Measurements from ENCODE around the gene MT1F. TPM values are rescaled to one million over a fixed set of nuclear protein-coding genes. Genes with fewer than 3 reads are reported as not detected.

MT1F gene
- total and polyA plus RNA-seq, 2 donors from 2014 or later, result 53.3 to 312 TPM

DNA sequence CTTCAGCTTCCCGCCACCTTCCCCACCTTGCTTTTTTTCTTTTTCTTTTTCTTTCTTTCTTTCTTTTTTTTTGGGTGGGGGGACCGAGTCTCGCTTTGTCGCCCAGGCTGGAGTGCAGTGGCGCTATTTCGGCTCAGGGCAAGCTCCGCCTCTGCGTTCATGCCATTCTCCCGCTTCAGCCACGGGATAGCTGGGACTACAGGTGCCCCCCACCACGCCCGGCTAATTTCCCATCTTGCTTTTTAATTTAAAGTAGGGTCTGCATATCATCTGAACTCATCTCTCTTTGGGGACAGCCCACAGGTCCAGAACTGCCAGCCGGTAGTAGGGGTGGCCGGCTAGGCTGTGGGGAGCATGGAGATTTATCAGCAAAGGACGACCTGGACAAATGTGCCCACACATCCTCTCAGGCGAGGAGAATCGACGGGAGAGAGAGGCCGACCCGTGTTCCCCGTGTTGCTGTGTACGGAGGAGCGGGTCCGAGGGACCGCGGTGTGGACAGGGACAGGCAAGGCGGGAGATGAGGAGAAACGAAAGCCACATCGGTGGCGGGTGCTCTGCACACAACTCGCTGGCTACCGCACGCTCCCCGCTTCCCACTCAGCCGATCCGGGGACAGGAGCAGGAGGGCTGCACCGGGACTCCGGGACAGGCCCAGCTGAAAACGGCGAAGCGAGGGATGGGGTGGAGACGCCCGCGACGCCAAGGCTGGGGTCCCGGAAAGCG lies 22.9 kb upstream of the MT1F start:
- Histone ChIP-seq H3K4me1 (ENCODE audit: control insufficient read depth in 2 of 3, insufficient read depth in 2 of 3, low read depth in 1 of 3, low read length in 3 of 3) (peaks cover 0 to 15% (median 0%) of the 10 kb centered on the region in 3 donors), H3K4me3 (ENCODE audit: low read length in 3 of 3) (no peak overlapping the region)

GRCh38 chr16:56635441-56635967 lies 22.3 kb upstream of the MT1F start:
- Histone ChIP-seq H3K4me1 (ENCODE audit: control insufficient read depth in 2 of 3, insufficient read depth in 2 of 3, low read depth in 1 of 3, low read length in 3 of 3) (peaks cover 0 to 15% (median 0%) of the 10 kb centered on the region in 3 donors), H3K4me3 (ENCODE audit: low read length in 3 of 3) (no peak overlapping the region), H3K27me3 (ENCODE audit: control insufficient read depth, insufficient read depth, low read length) (peaks cover 72% of the 10 kb centered on the region), H3K27ac (ENCODE audit: low read depth in 2 of 2, low read length in 2 of 2) (no peak overlapping the region), H3K9ac (ENCODE audit: low read length in 3 of 3) (no peak overlapping the region), H3K9me3 (ENCODE audit: control insufficient read depth in 2 of 3, insufficient read depth in 1 of 3, low read length in 3 of 3) (no peaks in the 10 kb centered on the region), H3K36me3 (ENCODE audit: control insufficient read depth in 2 of 3, insufficient read depth in 3 of 3, low read length in 3 of 3) (no peaks in the 10 kb centered on the region)
- no peak for DNase-seq
- intact Hi-C loops (cut with DNase I), result no loop called here
- FAIRE-seq, result no peak
- TF ChIP-seq, protein P1, sequence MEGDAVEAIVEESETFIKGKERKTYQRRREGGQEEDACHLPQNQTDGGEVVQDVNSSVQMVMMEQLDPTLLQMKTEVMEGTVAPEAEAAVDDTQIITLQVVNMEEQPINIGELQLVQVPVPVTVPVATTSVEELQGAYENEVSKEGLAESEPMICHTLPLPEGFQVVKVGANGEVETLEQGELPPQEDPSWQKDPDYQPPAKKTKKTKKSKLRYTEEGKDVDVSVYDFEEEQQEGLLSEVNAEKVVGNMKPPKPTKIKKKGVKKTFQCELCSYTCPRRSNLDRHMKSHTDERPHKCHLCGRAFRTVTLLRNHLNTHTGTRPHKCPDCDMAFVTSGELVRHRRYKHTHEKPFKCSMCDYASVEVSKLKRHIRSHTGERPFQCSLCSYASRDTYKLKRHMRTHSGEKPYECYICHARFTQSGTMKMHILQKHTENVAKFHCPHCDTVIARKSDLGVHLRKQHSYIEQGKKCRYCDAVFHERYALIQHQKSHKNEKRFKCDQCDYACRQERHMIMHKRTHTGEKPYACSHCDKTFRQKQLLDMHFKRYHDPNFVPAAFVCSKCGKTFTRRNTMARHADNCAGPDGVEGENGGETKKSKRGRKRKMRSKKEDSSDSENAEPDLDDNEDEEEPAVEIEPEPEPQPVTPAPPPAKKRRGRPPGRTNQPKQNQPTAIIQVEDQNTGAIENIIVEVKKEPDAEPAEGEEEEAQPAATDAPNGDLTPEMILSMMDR (IDR thresholded peaks at IDR 0.05; ENCODE audit: borderline replicate concordance, extremely low read depth, insufficient read depth), result no peak

More for the DNA sequence above, 22.9 kb upstream of the MT1F start:
- no peak for DNase-seq
- peaks cover 67% of the 10 kb centered on the region for H3K27me3 ChIP-seq (ENCODE audit: control insufficient read depth, insufficient read depth, low read length)
- H3K9me3 ChIP-seq (ENCODE audit: control insufficient read depth in 2 of 3, insufficient read depth in 1 of 3, low read length in 3 of 3), result no peaks in the 10 kb centered on the region
- FAIRE-seq, result no peak
- no peaks in the 10 kb centered on the region for H3K36me3 ChIP-seq (ENCODE audit: control insufficient read depth in 2 of 3, insufficient read depth in 3 of 3, low read length in 3 of 3)
- TF ChIP-seq, protein P1 (IDR thresholded peaks at IDR 0.05; ENCODE audit: borderline replicate concordance, extremely low read depth, insufficient read depth), result no peak
- no peak overlapping the region for H3K9ac ChIP-seq (ENCODE audit: low read length in 3 of 3)
- intact Hi-C loops (cut with DNase I), result no loop called here
- H3K27ac ChIP-seq (ENCODE audit: low read depth in 2 of 2, low read length in 2 of 2), result no peak overlapping the region

DNA sequence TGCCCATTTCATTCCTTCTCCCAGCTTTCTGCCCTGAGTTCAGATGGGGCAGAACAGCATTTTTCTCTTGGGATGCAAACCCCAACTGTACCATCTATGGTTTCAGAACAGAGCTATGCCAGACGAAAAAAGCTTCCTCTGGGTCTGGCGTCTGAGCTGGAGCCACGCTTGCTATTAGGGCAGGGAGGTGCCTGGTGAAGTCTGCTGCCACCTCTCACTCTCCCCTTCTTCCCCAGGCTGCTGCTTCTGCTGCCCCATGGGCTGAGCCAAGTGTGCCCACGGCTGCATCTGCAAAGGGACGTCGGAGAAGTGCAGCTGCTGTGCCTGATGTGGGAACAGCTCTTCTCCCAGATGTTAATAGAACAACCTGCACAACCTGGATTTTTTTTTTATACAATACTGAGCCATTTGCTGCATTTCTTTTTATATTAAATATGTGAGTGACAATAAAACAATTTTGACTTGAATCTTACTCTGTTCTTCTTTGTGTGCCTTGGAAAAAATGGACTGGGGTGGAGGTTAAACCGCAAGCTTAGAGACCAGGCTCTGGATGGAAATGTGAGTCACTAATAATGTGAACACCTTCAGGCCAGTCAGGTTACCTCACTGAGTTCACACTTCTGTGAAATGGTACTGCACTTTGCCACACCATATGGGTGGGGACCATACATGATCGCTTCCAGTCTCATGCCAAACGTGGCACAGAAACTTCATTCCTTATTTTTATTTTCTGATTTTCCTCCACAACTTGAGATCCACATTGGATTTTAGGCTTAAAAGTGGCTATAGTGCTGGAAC lies 20.9 kb upstream of the MT1F start:
- intact Hi-C loops (cut with DNase I), result no loop called here

More for the DNA sequence above, 20.9 kb upstream of the MT1F start:
- FAIRE-seq, result no peak
- Histone ChIP-seq H3K36me3 (ENCODE audit: control insufficient read depth in 2 of 3, insufficient read depth in 3 of 3, low read length in 3 of 3) (no peaks in the 10 kb centered on the region), H3K9me3 (ENCODE audit: control insufficient read depth in 2 of 3, insufficient read depth in 1 of 3, low read length in 3 of 3) (no peaks in the 10 kb centered on the region), H3K27ac (ENCODE audit: low read depth in 2 of 2, low read length in 2 of 2) (no peak overlapping the region), H3K9ac (ENCODE audit: low read length in 3 of 3) (no peak overlapping the region), H3K4me1 (ENCODE audit: control insufficient read depth in 2 of 3, insufficient read depth in 2 of 3, low read depth in 1 of 3, low read length in 3 of 3) (peaks cover 0 to 14% (median 0%) of the 10 kb centered on the region in 3 donors), H3K27me3 (ENCODE audit: control insufficient read depth, insufficient read depth, low read length) (peaks cover 75% of the 10 kb centered on the region), H3K4me3 (ENCODE audit: low read length in 3 of 3) (no peak overlapping the region)
- DNase-seq, result no peak
- TF ChIP-seq, protein P1 (IDR thresholded peaks at IDR 0.05; ENCODE audit: borderline replicate concordance, extremely low read depth, insufficient read depth), result no peak
